Activated T-helper 1 cell treated with anti-CD3 and anti-CD28 coated beads, Interleukin-12 subunit alpha, Interleukin-12 subunit beta, Interleukin-2, Interleukin-4 antibody, amounts not matched to agents 30 ng/mL and 10 ng/mL and 1 ng/mL, durations not matched to agents 14 hours and 24 hours and 36 hours (primary cell): ENCODE data around the gene RADIL. TPM values are rescaled to one million over a fixed set of nuclear protein-coding genes. Genes with fewer than 3 reads are reported as not detected.

Source experiments
- DNase-seq: peaks from one replicate; pipeline ENCODE4 v3.0.0; 2021; ENCODE audit warnings: low spot score
- H3K27ac Mint-ChIP-seq: one replicate; pipeline ENCODE4 v1.8.0; 2021; ENCODE audit warnings: mild to moderate bottlenecking, mixed read lengths
- H3K27me3 Mint-ChIP-seq: one replicate; pipeline ENCODE4 v1.8.0; 2022; ENCODE audit warnings: mild to moderate bottlenecking, moderate library complexity, mixed read lengths; ENCODE audit not compliant: insufficient read depth
- H3K36me3 Mint-ChIP-seq: one replicate; pipeline ENCODE4 v1.8.0; 2021; ENCODE audit warnings: low read depth, mixed read lengths
- H3K4me1 Mint-ChIP-seq: one replicate; pipeline ENCODE4 v1.8.0; 2021; ENCODE audit warnings: low read depth, mixed read lengths
- H3K4me3 Mint-ChIP-seq: one replicate; pipeline ENCODE4 v1.8.0; 2021; ENCODE audit warnings: mild to moderate bottlenecking, moderate library complexity, mixed read lengths
- H3K9me3 Mint-ChIP-seq: one replicate; pipeline ENCODE4 v1.8.0; 2021; ENCODE audit warnings: mixed read lengths
- intact Hi-C: fragments of 100-400 bp; cut with micrococcal nuclease; formaldehyde crosslinking; loops from one replicate; pipeline ENCODE4 v1.15.1; 2024
- total RNA-seq: library from RNA; stranded (reverse); gene quantifications from 2 replicates; pipeline ENCODE4 v1.2.3, GENCODE V29; 2022

Gene RADIL
- total RNA-seq, 1 donor from 2014 or later, result 0.26 TPM

GRCh38 chr7:4878336-4879335, 4.9 kb downstream of the RADIL start:
- no peak overlapping the region for H3K27ac Mint-ChIP-seq
- peaks cover 8% of the 10 kb centered on the region for H3K4me1 Mint-ChIP-seq
- DNase-seq, result no peak
- no peak overlapping the region for H3K4me3 Mint-ChIP-seq
- no peaks in the 10 kb centered on the region for H3K9me3 Mint-ChIP-seq
- peaks cover 19% of the 10 kb centered on the region for H3K27me3 Mint-ChIP-seq
- no peaks in the 10 kb centered on the region for H3K36me3 Mint-ChIP-seq
- intact Hi-C loops, result no loop called here

GRCh38 chr7:4876586-4876985, 6.9 kb downstream of the RADIL start:
- H3K27ac Mint-ChIP-seq, result no peak overlapping the region
- no peaks in the 10 kb centered on the region for H3K36me3 Mint-ChIP-seq
- H3K4me1 Mint-ChIP-seq, result no peaks in the 10 kb centered on the region
- no peak overlapping the region for H3K4me3 Mint-ChIP-seq
- peaks cover 6% of the 10 kb centered on the region for H3K27me3 Mint-ChIP-seq
- no peaks in the 10 kb centered on the region for H3K9me3 Mint-ChIP-seq
- no peak for DNase-seq
- intact Hi-C loops, result no loop called here

- H3K27ac Mint-ChIP-seq, result no peak overlapping the region
- H3K4me3 Mint-ChIP-seq, result no peak overlapping the region
- peaks cover 8% of the 10 kb centered on the region for H3K27me3 Mint-ChIP-seq
- H3K36me3 Mint-ChIP-seq, result no peaks in the 10 kb centered on the region
- intact Hi-C loops, result no loop called here
- DNase-seq, result no peak
- no peaks in the 10 kb centered on the region for H3K9me3 Mint-ChIP-seq
- H3K4me1 Mint-ChIP-seq, result no peaks in the 10 kb centered on the region
Measured at GRCh38 chr7:4875391-4875790, 8.1 kb downstream of the RADIL start.

GRCh38 chr7:4873071-4873944, 10.2 kb downstream of the RADIL start:
- Mint-ChIP-seq H3K9me3 (no peaks in the 10 kb centered on the region), H3K4me1 (no peaks in the 10 kb centered on the region), H3K4me3 (no peak overlapping the region), H3K27ac (no peak overlapping the region), H3K27me3 (peaks cover 10% of the 10 kb centered on the region), H3K36me3 (no peaks in the 10 kb centered on the region)
- DNase-seq, result no peak
- intact Hi-C loops, result no loop called here

GRCh38 chr7:4871930-4872675, 11.4 kb downstream of the RADIL start:
- H3K27me3 Mint-ChIP-seq, result peaks cover 10% of the 10 kb centered on the region
- H3K27ac Mint-ChIP-seq, result no peak overlapping the region
- intact Hi-C loops, result no loop called here
- no peak overlapping the region for H3K4me3 Mint-ChIP-seq
- no peaks in the 10 kb centered on the region for H3K4me1 Mint-ChIP-seq
- H3K36me3 Mint-ChIP-seq, result no peaks in the 10 kb centered on the region
- no peaks in the 10 kb centered on the region for H3K9me3 Mint-ChIP-seq
- DNase-seq, result no peak

GRCh38 chr7:4871056-4871680, 12.3 kb downstream of the RADIL start:
- H3K27me3 Mint-ChIP-seq, result peaks cover 10% of the 10 kb centered on the region
- no peak overlapping the region for H3K4me3 Mint-ChIP-seq
- no peaks in the 10 kb centered on the region for H3K36me3 Mint-ChIP-seq
- DNase-seq, result no peak
- no peaks in the 10 kb centered on the region for H3K4me1 Mint-ChIP-seq
- no peak overlapping the region for H3K27ac Mint-ChIP-seq
- no peaks in the 10 kb centered on the region for H3K9me3 Mint-ChIP-seq
- intact Hi-C loops, result no loop called here

- no peak for DNase-seq
- peaks cover 4% of the 10 kb centered on the region for H3K9me3 Mint-ChIP-seq
- no peak overlapping the region for H3K27ac Mint-ChIP-seq
- intact Hi-C loops, result no loop called here
- H3K4me3 Mint-ChIP-seq, result no peak overlapping the region
- H3K36me3 Mint-ChIP-seq, result no peaks in the 10 kb centered on the region
- peaks cover 24% of the 10 kb centered on the region for H3K27me3 Mint-ChIP-seq
- no peaks in the 10 kb centered on the region for H3K4me1 Mint-ChIP-seq
Measured at GRCh38 chr7:4868493-4868892, 15.0 kb downstream of the RADIL start.

- intact Hi-C loops, result no loop called here
- peaks cover 35% of the 10 kb centered on the region for H3K27me3 Mint-ChIP-seq
- no peak for DNase-seq
- no peaks in the 10 kb centered on the region for H3K4me1 Mint-ChIP-seq
- peaks cover 11% of the 10 kb centered on the region for H3K9me3 Mint-ChIP-seq
- no peak overlapping the region for H3K4me3 Mint-ChIP-seq
- H3K36me3 Mint-ChIP-seq, result no peaks in the 10 kb centered on the region
- no peak overlapping the region for H3K27ac Mint-ChIP-seq
Measured at GRCh38 chr7:4866528-4867496, 16.7 kb downstream of the RADIL start.

GRCh38 chr7:4862156-4862555, 21.4 kb downstream of the RADIL start:
- Mint-ChIP-seq H3K27me3 (peaks cover 45% of the 10 kb centered on the region), H3K4me3 (no peak overlapping the region), H3K4me1 (no peaks in the 10 kb centered on the region), H3K9me3 (peaks cover 14% of the 10 kb centered on the region), H3K36me3 (no peaks in the 10 kb centered on the region), H3K27ac (no peak overlapping the region)
- DNase-seq, result no peak
- intact Hi-C loops, result no loop called here

GRCh38 chr7:4861673-4862072, 21.8 kb downstream of the RADIL start, which contains the start of gene PAPOLB:
Gene PAPOLB, minus strand, starts transcription at chr7:4862030. Its CDS starts 220 bp downstream, at chr7:4861810.
- no peaks in the 10 kb centered on the region for H3K36me3 Mint-ChIP-seq
- peaks cover 45% of the 10 kb centered on the region for H3K27me3 Mint-ChIP-seq
- no peak within 1 kb of the TSS for H3K4me3 Mint-ChIP-seq
- intact Hi-C loops, result no loop called here
- H3K4me1 Mint-ChIP-seq, result no peaks in the 10 kb centered on the region
- H3K27ac Mint-ChIP-seq, result no peak within 1 kb of the TSS
- no peak for DNase-seq
- peaks cover 14% of the 10 kb centered on the region for H3K9me3 Mint-ChIP-seq

- Mint-ChIP-seq H3K27ac (no peak overlapping the region), H3K36me3 (no peaks in the 10 kb centered on the region), H3K4me3 (no peak overlapping the region), H3K27me3 (peaks cover 45% of the 10 kb centered on the region), H3K9me3 (peaks cover 14% of the 10 kb centered on the region), H3K4me1 (no peaks in the 10 kb centered on the region)
- intact Hi-C loops, result no loop called here
- DNase-seq, result no peak
Measured at GRCh38 chr7:4861227-4861626, 22.3 kb downstream of the RADIL start.
